HCT116 (cell line): ENCODE measurements around the gene MEGF10. TPM values are rescaled to one million over a fixed set of nuclear protein-coding genes. Genes with fewer than 3 reads are reported as not detected.

ENCODE experiments used
- ATAC-seq: fragments of 200-7000 bp; cut with Tn5 transposase; 2 replicates; pipeline ENCODE4 v1.9.1; 2020; ENCODE audit warnings: mild to moderate bottlenecking, moderate library complexity
- BruUV-seq: library from RNA; stranded (reverse); fragments of 400-500 nt; replicated peaks from 2 replicates; lab custom pipeline; 2021; lab: Mats Ljungman, UMichigan
- CTCF ChIA-PET: fragments of 300-600 bp; sonication (Branson Sonifier 250); formaldehyde crosslinking; loops from one replicate; lab custom pipeline; 2021; ENCODE audit warnings: antibody characterized with exemption; lab: Charles Lee
- POLR2A ChIA-PET: fragments of 300-600, 350-600 bp; sonication (Branson Sonifier 250); formaldehyde crosslinking; loops from one replicate; lab custom pipeline; 2021; ENCODE audit warnings: antibody characterized with exemption; lab: Charles Lee
- RAD21 ChIA-PET, 2 experiments: fragments of 300-600 bp; sonication (Branson Sonifier 250); formaldehyde crosslinking; loops; one replicate each; lab custom pipeline; 2023; ENCODE audit warnings: low total read pairs in 2 of 2; ENCODE audit not compliant: uncharacterized antibody in 2 of 2, unreplicated experiment in 2 of 2, low non-redundant PET in 1 of 2; lab: Charles Lee
- DNase-seq: peaks from one replicate; pipeline ENCODE4 v3.0.0-alpha.2; 2010; ENCODE audit warnings: low read depth, low spot score
- H2AFZ ChIP-seq: fragments of 200-600 bp; shearing (Covaris generic), sonication (generic); 2 replicates; pipeline ENCODE4 v1.6.1; 2017; ENCODE audit warnings: low read depth, mixed run types, mixed read lengths, antibody characterized with exemption, low read length; ENCODE audit not compliant: poor library complexity, severe bottlenecking
- H3K27ac ChIP-seq: 2 replicates; pipeline ENCODE4 v1.5.1; 2012; ENCODE audit warnings: low read depth, low read length
- H3K27me3 ChIP-seq: fragments of 200-600 bp; sonication (generic); 2 replicates; pipeline ENCODE4 v1.6.1; 2016; ENCODE audit warnings: mixed run types, low read length, mixed read lengths; ENCODE audit not compliant: insufficient read depth
- H3K36me3 ChIP-seq, 2 experiments: fragments of 200-500 bp in 1 of 2; fragments of 200-600 bp in 1 of 2; sonication (Bioruptor generic) in 1 of 2; sonication (generic) in 1 of 2; 2 replicates each; pipeline versions ENCODE4 v1.5.1 to v1.6.1; 2014 to 2016; ENCODE audit warnings: low read length in 2 of 2, inconsistent platforms in 1 of 2, mixed read lengths in 1 of 2, mixed run types in 1 of 2; ENCODE audit not compliant: insufficient read depth in 2 of 2, control insufficient read depth in 1 of 2
- H3K4me1 ChIP-seq, 2 experiments: fragments of 200-600 bp in 1 of 2; sonication (generic) in 1 of 2; 2 replicates each; pipeline versions ENCODE4 v1.5.1 to v1.6.1; 2012 to 2017; ENCODE audit warnings: low read length in 2 of 2, inconsistent platforms in 1 of 2, mild to moderate bottlenecking in 1 of 2, mixed read lengths in 1 of 2, mixed run types in 1 of 2, moderate library complexity in 1 of 2; ENCODE audit not compliant: insufficient read depth in 2 of 2, control insufficient read depth in 1 of 2
- H3K4me2 ChIP-seq: fragments of 200-600 bp; sonication (generic); 2 replicates; pipeline ENCODE4 v1.6.1; 2017; ENCODE audit warnings: mixed run types, low read length, mixed read lengths
- H3K4me3 ChIP-seq, 2 experiments: fragments of 200-600 bp in 1 of 2; sonication (generic) in 1 of 2; replicated peaks in 1 of 2; 2 replicates each; pipeline ENCODE4 v1.5.1; 2011 to 2016; ENCODE audit warnings: low read length in 2 of 2, control low read depth in 1 of 2, low read depth in 1 of 2, mild to moderate bottlenecking in 1 of 2, mixed read lengths in 1 of 2, mixed run types in 1 of 2
- H3K79me2 ChIP-seq: fragments of 200-600 bp; sonication (generic); 2 replicates; pipeline ENCODE4 v1.6.1; 2017; ENCODE audit warnings: mild to moderate bottlenecking, mixed run types, low read length, moderate library complexity, mixed read lengths; ENCODE audit not compliant: insufficient read depth
- H3K9ac ChIP-seq: fragments of 200-600 bp; sonication (generic); 2 replicates; pipeline ENCODE4 v1.6.1; 2016; ENCODE audit warnings: low read length, mixed read lengths
- H3K9me2 ChIP-seq: fragments of 200-600 bp; sonication (generic), shearing (Covaris generic); 2 replicates; pipeline ENCODE4 v1.6.1; 2017; ENCODE audit warnings: mixed run types, mild to moderate bottlenecking, moderate library complexity; ENCODE audit not compliant: insufficient read depth
- H3K9me3 ChIP-seq, 2 experiments: fragments of 200-500 bp in 1 of 2; fragments of 200-600 bp in 1 of 2; sonication (Bioruptor generic) in 1 of 2; sonication (generic) in 1 of 2; 2 replicates each; pipeline ENCODE4 v1.6.1; 2014 to 2017; ENCODE audit warnings: low read length in 2 of 2, mixed read lengths in 2 of 2, inconsistent platforms in 1 of 2, low read depth in 1 of 2, mild to moderate bottlenecking in 1 of 2, mixed run types in 1 of 2, moderate library complexity in 1 of 2; ENCODE audit not compliant: control insufficient read depth in 1 of 2, insufficient read depth in 1 of 2
- H4K20me1 ChIP-seq: fragments of 200-600 bp; sonication (generic), shearing (Covaris generic); 2 replicates; pipeline ENCODE4 v1.6.1; 2017; ENCODE audit warnings: mixed run types, mild to moderate bottlenecking, moderate library complexity; ENCODE audit not compliant: insufficient read depth
- ATF3 ChIP-seq: IDR thresholded peaks from 2 replicates; pipeline ENCODE4 v1.6.1; 2012
- CBX3 ChIP-seq: IDR thresholded peaks from 2 replicates; pipeline ENCODE4 v1.6.1; 2012; ENCODE audit warnings: low read depth
- CEBPB ChIP-seq: IDR thresholded peaks from 2 replicates; pipeline ENCODE4 v1.6.1; 2012; ENCODE audit warnings: low read depth
- CTCF ChIP-seq, 3 experiments: fragments of 200-600 bp in 1 of 3; sonication (generic) in 1 of 3; IDR thresholded peaks in 2 of 3; conservative IDR thresholded peaks in 1 of 3; 2 replicates each; pipeline ENCODE4 v1.5.1; 2012 to 2017; ENCODE audit warnings: low read depth in 2 of 3, low read length in 2 of 3, antibody characterized with exemption in 1 of 3, borderline replicate concordance in 1 of 3, control low read depth in 1 of 3, mild to moderate bottlenecking in 1 of 3, mixed read lengths in 1 of 3, mixed run types in 1 of 3, moderate library complexity in 1 of 3; ENCODE audit not compliant: insufficient read depth in 1 of 3
- ELF1 ChIP-seq: IDR thresholded peaks from 2 replicates; pipeline ENCODE4 v1.6.1; 2012; ENCODE audit warnings: low read depth, borderline replicate concordance
- JUND ChIP-seq: IDR thresholded peaks from 2 replicates; pipeline ENCODE4 v1.6.1; 2012
- MAX ChIP-seq: IDR thresholded peaks from 2 replicates; pipeline ENCODE4 v1.6.1; 2012
- POLR2A ChIP-seq: IDR thresholded peaks from 2 replicates; pipeline ENCODE4 v1.7.0; 2011; ENCODE audit warnings: borderline replicate concordance; ENCODE audit not compliant: insufficient read depth, insufficient read length; ENCODE audit errors: extremely low read depth
- POLR2AphosphoS5 ChIP-seq: IDR thresholded peaks from 2 replicates; pipeline ENCODE4 v1.6.1; 2011; ENCODE audit warnings: mild to moderate bottlenecking, low read depth, low read length, moderate library complexity
- RAD21 ChIP-seq: IDR thresholded peaks from 2 replicates; pipeline ENCODE4 v1.6.1; 2012; ENCODE audit warnings: low read depth, mild to moderate bottlenecking
- SIN3A ChIP-seq: IDR thresholded peaks from 2 replicates; pipeline ENCODE4 v1.6.1; 2012; ENCODE audit warnings: low read depth
- SP1 ChIP-seq: IDR thresholded peaks from 2 replicates; pipeline ENCODE4 v1.6.1; 2012; ENCODE audit warnings: low read depth
- SRF ChIP-seq: IDR thresholded peaks from 2 replicates; pipeline ENCODE4 v1.6.1; 2012; ENCODE audit warnings: low read depth
- TCF7L2 ChIP-seq: IDR thresholded peaks from 2 replicates; pipeline ENCODE4 v1.7.0; 2011; ENCODE audit warnings: borderline replicate concordance, inconsistent platforms; ENCODE audit not compliant: insufficient read depth, insufficient read length; ENCODE audit errors: extremely low read depth
- ZFX ChIP-seq: fragments of 450-650 bp; IDR thresholded peaks from 2 replicates; pipeline ENCODE4 v1.6.1; 2017
- ZNF274 ChIP-seq: fragments of 200-500 bp; sonication (Bioruptor generic); IDR thresholded peaks from 2 replicates; pipeline ENCODE4 v1.6.1; 2014; ENCODE audit warnings: mild to moderate bottlenecking, low read depth, low read length, inconsistent platforms
- intact Hi-C: fragments of 100-400 bp; cut with micrococcal nuclease; formaldehyde crosslinking; loops from 2 replicates; pipeline ENCODE4 v1.10.0; 2022
- total RNA-seq: library from RNA; stranded (reverse); gene quantifications from one replicate; pipeline ENCODE4 v1.2.1, GENCODE V29; 2021; ENCODE audit not compliant: unreplicated experiment

MEGF10 gene
- total RNA-seq, 1 experiment from 2014 or later = 0.02 TPM

- POLR2A ChIA-PET = no interaction called here
- Histone ChIP-seq H3K9me3 (no peaks in the 10 kb centered on the region), H2AFZ (no peak overlapping the region), H3K9me2 (no peaks in the 10 kb centered on the region), H3K4me2 (no peak overlapping the region), H3K27me3 (no peaks in the 10 kb centered on the region), H3K27ac (no peak overlapping the region), H3K4me3 (no peak overlapping the region), H3K79me2 (no peaks in the 10 kb centered on the region), H3K9ac (no peak overlapping the region), H4K20me1 (no peaks in the 10 kb centered on the region), H3K4me1 (no peaks in the 10 kb centered on the region), H3K36me3 (no peaks in the 10 kb centered on the region)
- RAD21 ChIA-PET = no interaction called here
- no peak for ATAC-seq
- BruUV-seq = no TSS peak
- no peak for TF ChIP-seq ATF3
- TF ChIP-seq CEBPB = no peak
- TF ChIP-seq SRF = no peak
- no peak for TF ChIP-seq TCF7L2
- no peak for TF ChIP-seq RAD21
- TF ChIP-seq ZNF274 = no peak
- TF ChIP-seq MAX = no peak
- no peak for TF ChIP-seq SP1
- TF ChIP-seq JUND = no peak
- no peak for TF ChIP-seq CBX3
- TF ChIP-seq POLR2A = no peak
- no peak for TF ChIP-seq ELF1
- no peak for TF ChIP-seq POLR2AphosphoS5
- TF ChIP-seq CTCF (IDR thresholded peaks at IDR 0.05 in 2 of 3, conservative IDR thresholded peaks at IDR 0.05 in 1 of 3; ENCODE audit: borderline replicate concordance in 1 of 3, insufficient read depth in 1 of 3, low read depth in 2 of 3, low read length in 2 of 3) = no peak
- no peak for TF ChIP-seq SIN3A
- no peak for TF ChIP-seq ZFX
- intact Hi-C loops = no loop called here
- DNase-seq = no peak
- CTCF ChIA-PET = no interaction called here
Observed at GRCh38 chr5:127409246-127409917, 118.8 kb downstream of the MEGF10 start.
